ENCODE results near the gene TBC1D3I.
A peak's percentile ranks its signal among the peaks of the same experiment; 100 is the strongest.
"Not testable (repeated sequence)": the region's sequence is repeated elsewhere in the genome, so short reads cannot be mapped to it uniquely, and the experiment has no call there.

GRCh38 chr17:36229644-36230043 is 34.7 kb downstream of the TBC1D3I start:
- peak in 1 of 7 experiments; percentile 36 for TF ChIP-seq CTCF (IDR thresholded peaks at IDR 0.05)
- not testable (repeated sequence) for TF ChIP-seq POLR2A (IDR thresholded peaks at IDR 0.05)

All from body of pancreas (tissue), 4 donors.